Glomerular visceral epithelial cell (primary cell): ENCODE results near the gene BEST2.
A peak's percentile ranks its signal among the peaks of the same experiment; 100 is the strongest.

Experiments used
- DNase-seq: peaks from one replicate; pipeline ENCODE4 v3.0.0-alpha.2; 2016; ENCODE audit errors: extremely low spot score

The BEST2 gene

DNA sequence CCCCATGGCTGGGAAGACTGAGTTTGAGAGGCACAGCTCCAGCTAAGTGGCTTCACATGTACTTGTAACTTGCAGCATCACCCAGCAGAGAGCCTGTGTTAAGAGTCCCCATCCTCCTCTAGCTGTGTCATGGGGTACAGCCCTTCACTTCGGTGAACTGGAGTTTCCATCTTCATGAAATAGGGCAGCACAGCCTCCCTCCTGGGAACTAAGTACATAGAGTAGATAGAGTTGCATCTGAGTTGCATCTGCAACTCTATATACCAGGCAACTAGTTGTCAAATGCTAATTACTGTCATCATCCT is 48.8 kb downstream of the BEST2 start:
- DNase-seq: no peak

DNA sequence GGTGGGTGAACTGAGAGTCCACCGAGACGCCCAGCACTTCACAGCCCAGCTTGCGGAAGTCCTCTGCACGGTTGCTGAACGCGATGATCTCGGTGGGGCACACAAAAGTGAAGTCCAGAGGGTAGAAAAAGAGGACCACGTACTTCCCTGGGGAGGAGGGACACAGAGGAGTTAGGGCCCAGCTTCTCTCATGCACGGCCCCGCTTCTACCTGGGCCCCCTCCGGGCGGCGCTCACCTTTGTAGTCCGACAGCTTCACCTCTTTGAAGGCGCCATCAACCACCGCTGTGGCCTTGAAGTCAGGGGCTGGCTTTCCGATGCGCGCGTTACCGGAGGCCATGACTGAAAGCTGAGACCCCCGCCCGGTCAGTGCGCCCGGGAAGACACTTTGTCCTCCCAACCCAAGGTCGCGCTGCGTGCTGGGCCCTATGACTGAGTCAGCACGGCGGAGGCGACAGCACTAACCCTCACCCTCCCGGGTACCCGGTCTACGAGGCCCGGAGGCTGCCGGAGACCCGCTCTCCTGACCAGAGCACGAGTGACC is 49.4 kb downstream of the BEST2 start:
- DNase-seq: no peak

DNA sequence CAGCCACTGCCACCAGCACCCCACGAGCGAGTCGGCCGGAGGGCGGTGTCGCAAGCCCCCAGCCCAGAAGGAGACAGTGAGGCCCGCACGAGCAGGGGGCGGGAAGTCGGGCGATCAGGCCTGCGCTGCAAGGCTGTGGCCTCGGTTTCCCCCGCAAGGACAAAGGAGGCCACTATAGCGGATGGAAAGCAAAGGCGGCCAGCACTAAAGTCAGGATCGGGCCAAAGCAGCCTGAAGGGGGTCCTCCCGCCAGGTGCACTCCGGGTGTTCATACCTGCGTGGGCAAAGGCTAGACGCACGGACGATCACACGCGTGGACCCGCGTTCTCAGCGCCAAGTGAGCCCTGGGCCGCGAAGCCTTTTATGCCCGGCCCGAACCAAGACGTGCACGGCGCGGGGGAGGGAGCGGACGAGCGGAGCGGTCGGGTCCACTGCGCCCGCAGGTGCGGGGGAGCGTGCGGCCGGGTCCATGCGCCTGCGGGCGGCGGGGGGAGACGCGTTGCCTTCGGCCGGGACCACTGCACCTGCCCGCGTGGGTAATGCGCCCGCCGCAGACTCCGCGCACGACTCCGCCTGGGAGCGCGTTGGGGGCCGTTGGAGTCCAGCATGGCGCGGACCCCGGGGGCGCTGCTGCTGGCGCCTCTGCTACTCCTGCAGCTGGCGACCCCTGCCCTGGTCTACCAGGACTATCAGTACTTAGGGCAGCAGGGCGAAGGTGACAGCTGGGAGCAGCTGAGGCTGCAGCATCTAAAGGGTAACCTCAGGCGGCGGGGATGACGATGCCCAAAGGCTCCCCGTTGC is 50.1 kb downstream of the BEST2 start, which contains the start of the genes PRDX2 and THSD8:
Gene PRDX2, minus strand, starts transcription at position 335 of the 801 bp plus-strand sequence. CDS start 539 bp downstream, outside the sequence.
Gene THSD8, plus strand, starts transcription at position 604 of the 801 bp plus-strand sequence. Its CDS starts 3 bp downstream, at position 607.
- DNase-seq: peak; percentile 76

DNA sequence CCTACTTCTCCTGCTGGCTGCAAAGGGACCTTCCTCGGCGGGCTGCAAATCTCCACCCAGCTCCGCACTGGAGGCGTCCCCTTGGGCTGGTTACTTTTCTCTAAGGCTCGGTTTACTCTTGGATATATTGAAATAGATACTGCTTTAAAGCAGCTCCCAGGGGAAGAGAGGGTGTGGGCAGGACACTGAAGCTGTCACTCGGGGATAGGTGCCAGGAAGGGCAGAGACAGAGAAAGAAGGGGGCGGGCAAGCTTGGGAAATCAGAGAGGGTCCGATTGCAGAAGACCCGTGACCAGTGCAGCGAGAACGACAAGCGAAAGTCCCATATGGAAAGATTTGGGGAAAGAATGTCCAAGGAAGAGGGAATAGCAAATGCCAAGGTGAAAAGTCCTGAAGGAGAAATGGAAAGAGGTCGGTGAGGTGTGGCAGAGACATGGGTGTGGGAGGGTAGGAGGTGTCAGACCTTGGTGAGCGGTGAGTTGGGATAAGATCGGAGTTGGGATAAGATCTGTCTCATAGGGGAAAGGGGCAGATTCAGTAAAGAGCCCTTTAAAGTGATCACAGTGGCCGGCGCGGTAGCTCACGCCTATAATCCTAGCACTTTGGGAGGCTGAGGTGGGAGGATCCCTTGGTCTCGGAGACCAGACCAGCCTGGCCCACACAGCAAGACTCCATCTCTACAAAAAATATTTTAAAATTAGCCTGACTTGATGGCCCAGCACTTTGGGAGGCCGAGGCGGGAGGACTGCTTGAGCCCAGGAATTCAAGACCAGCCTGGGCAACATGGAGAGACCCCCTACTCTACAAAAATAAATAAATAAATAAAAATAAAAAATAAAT is 50.9 kb downstream of the BEST2 start:
- DNase-seq: no peak

DNA sequence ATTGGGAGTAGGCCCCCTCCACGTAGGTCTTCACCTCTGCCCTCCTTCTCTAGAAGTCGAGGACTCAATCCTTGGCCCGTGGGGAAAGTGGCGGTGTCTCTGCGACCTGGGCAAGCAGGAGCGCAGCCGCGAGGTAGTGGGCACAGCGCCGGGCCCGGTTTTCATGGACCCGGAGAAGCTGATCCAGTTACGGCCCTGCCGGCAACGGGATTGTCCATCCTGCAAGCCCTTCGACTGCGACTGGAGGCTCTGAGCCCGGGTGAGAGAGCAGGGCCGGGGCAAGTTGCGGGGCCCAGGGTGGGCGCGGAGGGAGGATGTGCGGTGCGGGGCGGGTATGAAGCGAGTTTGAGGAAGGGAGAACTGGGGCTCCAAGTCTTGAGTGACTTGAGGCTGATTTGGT is 52.5 kb downstream of the BEST2 start:
- no peak for DNase-seq

DNA sequence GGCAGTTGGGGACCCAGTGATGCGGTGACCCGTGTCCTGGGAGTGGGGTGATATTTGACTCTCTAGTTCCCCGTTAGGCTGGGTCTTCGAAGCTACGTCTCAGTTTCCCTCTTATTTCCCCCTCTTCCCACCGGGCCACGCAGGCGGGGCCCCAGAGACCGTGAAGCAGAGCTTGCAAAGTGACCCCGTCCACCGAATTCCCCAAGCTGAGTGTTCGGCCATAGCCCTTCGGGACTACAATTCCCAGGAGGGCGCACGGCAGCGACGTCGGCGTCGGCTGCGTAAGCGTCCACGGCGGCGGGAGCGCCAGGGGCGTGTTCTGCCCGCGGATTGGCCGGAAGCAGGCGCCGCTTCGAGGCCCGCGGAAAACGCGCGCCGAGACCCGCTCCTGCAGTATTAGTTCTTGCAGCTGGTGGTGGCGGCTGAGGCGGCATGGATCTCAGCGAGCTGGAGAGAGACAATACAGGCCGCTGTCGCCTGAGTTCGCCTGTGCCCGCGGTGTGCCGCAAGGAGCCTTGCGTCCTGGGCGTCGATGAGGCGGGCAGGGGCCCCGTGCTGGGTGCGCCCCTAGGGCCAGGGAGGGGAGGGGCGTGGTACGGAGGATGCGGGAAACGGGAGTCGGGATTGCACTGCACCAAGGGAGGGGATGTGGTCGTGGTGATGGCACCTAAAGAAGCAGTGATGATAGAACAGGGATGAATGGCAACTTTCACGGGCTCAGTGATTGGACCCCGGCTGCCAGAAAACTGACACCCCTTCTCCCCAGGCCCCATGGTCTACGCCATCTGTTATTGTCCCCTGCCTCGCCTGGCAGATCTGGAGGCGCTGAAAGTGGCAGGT is 54.9 kb downstream of the BEST2 start, which contains the start of gene RNASEH2A:
Gene RNASEH2A, plus strand, starts transcription at position 343 of the 840 bp plus-strand sequence. Its CDS starts 90 bp downstream, at position 433.
- peak; percentile 90 for DNase-seq
